Astrocyte (in vitro differentiated cells and primary cell): ENCODE measurements around the gene TNIP1.

ENCODE experiments used
- CTCF ChIP-seq: IDR thresholded peaks from 2 replicates; pipeline ENCODE4 v1.5.1; 2011; ENCODE audit warnings: low read depth, mild to moderate bottlenecking, inconsistent platforms, low read length, moderate library complexity; ENCODE audit not compliant: insufficient read depth
- EZH2 ChIP-seq: IDR thresholded peaks from 2 replicates; pipeline ENCODE4 v1.6.1; 2012; ENCODE audit warnings: mild to moderate bottlenecking, low read length, inconsistent platforms; ENCODE audit not compliant: insufficient read depth

DNA sequence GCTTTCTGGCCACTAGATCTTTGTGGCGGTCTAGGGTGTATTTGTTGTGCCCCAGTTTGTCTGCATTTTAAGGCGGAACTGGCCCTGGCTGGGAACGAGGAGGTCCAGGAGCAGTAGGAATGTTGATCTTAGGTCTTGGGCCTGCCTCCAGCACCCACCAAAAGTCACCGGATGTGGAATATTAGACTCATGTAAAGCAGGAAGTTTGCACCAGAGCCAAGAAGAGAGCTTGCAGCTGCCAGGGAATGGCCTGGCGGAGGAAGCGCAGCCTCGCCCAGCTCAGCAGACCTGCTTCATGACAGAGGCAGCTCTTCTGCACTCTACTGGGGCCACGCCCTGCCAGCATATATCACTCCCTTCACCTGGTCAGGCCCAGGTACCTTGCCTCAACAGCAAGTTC, 57.2 kb downstream of the TNIP1 start:
- TF ChIP-seq EZH2 (no peak), CTCF (no peak)
